ENCODE data around the gene GNPTAB. TPM values are rescaled to one million over a fixed set of nuclear protein-coding genes. Genes with fewer than 3 reads are reported as not detected.
A peak's percentile ranks its signal among the peaks of the same experiment; 100 is the strongest.

GNPTAB gene
- total and polyA plus RNA-seq, 5 donors: 25.6 to 53.6 (median 50.7) TPM

- intact Hi-C loops (cut with DNase I): no loop called here
- no peak overlapping the region for H3K27ac ChIP-seq (ENCODE audit: low read length)
- DNase-seq (no peak), ATAC-seq (peak; percentile 42 to 77)
- no peaks in the 10 kb centered on the region for H3K9me3 ChIP-seq (ENCODE audit: control insufficient read depth, low read length)
- H3K27me3 ChIP-seq (ENCODE audit: control insufficient read depth, insufficient read depth): no peaks in the 10 kb centered on the region
- H3K4me1 ChIP-seq (ENCODE audit: control insufficient read depth, insufficient read depth, low read length): no peaks in the 10 kb centered on the region
- H3K4me3 ChIP-seq (ENCODE audit: low read length): no peak overlapping the region
- WGBS: 50% methylated on average over 2 of the region's 2 CpGs
Observed at GRCh38 chr12:101783150-101783549, 47.6 kb downstream of the GNPTAB start.

- peaks cover 5% of the 10 kb centered on the region for H3K4me1 ChIP-seq (ENCODE audit: control insufficient read depth, insufficient read depth, low read length)
- no peaks in the 10 kb centered on the region for H3K9me3 ChIP-seq (ENCODE audit: control insufficient read depth, low read length)
- DNase-seq (no peak), ATAC-seq (no peak)
- H3K4me3 ChIP-seq (ENCODE audit: low read length): no peak overlapping the region
- intact Hi-C loops (cut with DNase I): no loop called here
- no peaks in the 10 kb centered on the region for H3K27me3 ChIP-seq (ENCODE audit: control insufficient read depth, insufficient read depth)
- 88% methylated on average over 3 of the region's 3 CpGs for WGBS
- no peak overlapping the region for H3K27ac ChIP-seq (ENCODE audit: low read length)
Observed at GRCh38 chr12:101782273-101782731, 48.5 kb downstream of the GNPTAB start.

GRCh38 chr12:101781834-101782233 is 48.9 kb downstream of the GNPTAB start:
- H3K4me1 ChIP-seq (ENCODE audit: control insufficient read depth, insufficient read depth, low read length): peaks cover 6% of the 10 kb centered on the region
- ATAC-seq: no peak
- no peak overlapping the region for H3K4me3 ChIP-seq (ENCODE audit: low read length)
- H3K9me3 ChIP-seq (ENCODE audit: control insufficient read depth, low read length): no peaks in the 10 kb centered on the region
- DNase-seq: no peak
- no peaks in the 10 kb centered on the region for H3K27me3 ChIP-seq (ENCODE audit: control insufficient read depth, insufficient read depth)
- 88% methylated on average over 3 of the region's 3 CpGs for WGBS
- no peak overlapping the region for H3K27ac ChIP-seq (ENCODE audit: low read length)
- intact Hi-C loops (cut with DNase I): no loop called here

DNA sequence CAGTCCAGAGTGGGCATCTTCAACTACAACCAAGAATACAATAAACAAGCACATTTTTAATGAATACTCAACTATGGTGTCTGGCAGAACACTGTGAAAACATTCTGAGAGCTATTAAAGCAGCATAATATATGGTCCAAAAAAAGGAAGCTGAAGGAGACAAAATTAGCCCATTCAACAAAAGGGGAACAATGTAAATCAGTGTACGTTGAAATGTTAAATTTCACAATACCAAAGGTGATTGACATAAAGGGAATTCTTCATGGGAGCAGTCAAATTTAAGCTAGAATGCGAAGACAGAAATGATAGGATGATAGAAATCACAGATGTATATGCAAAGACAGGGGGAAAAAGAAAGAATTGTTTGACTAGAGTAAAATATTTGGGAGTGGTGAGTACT is 50.2 kb downstream of the GNPTAB start:
- ATAC-seq (no peak), DNase-seq (no peak)
- Histone ChIP-seq H3K4me1 (ENCODE audit: control insufficient read depth, insufficient read depth, low read length) (peaks cover 6% of the 10 kb centered on the region), H3K4me3 (ENCODE audit: low read length) (no peak overlapping the region), H3K27me3 (ENCODE audit: control insufficient read depth, insufficient read depth) (no peaks in the 10 kb centered on the region), H3K27ac (ENCODE audit: low read length) (no peak overlapping the region), H3K9me3 (ENCODE audit: control insufficient read depth, low read length) (no peaks in the 10 kb centered on the region)
- WGBS: 80% methylated on average over 2 of the region's 2 CpGs
- intact Hi-C loops (cut with DNase I): no loop called here

- intact Hi-C loops (cut with DNase I): loop anchor here in 1 of 4 donors (5.0 kb wide), 1 partner anchor 53 kb away; the partner anchor contains the start of gene GNPTAB
- Histone ChIP-seq H3K4me1 (ENCODE audit: control insufficient read depth, insufficient read depth, low read length) (peaks cover 6% of the 10 kb centered on the region), H3K4me3 (ENCODE audit: low read length) (no peak overlapping the region), H3K27me3 (ENCODE audit: control insufficient read depth, insufficient read depth) (no peaks in the 10 kb centered on the region), H3K27ac (ENCODE audit: low read length) (no peak overlapping the region), H3K9me3 (ENCODE audit: control insufficient read depth, low read length) (no peaks in the 10 kb centered on the region)
- ATAC-seq: no peak
- WGBS: 91% methylated on average over 6 of the region's 6 CpGs
- DNase-seq: no peak
Observed at GRCh38 chr12:101779626-101780025, 51.1 kb downstream of the GNPTAB start.

- WGBS: 88% methylated on average over 3 of the region's 3 CpGs
- H3K9me3 ChIP-seq (ENCODE audit: control insufficient read depth, low read length): no peaks in the 10 kb centered on the region
- H3K4me1 ChIP-seq (ENCODE audit: control insufficient read depth, insufficient read depth, low read length): peaks cover 6% of the 10 kb centered on the region
- no peak overlapping the region for H3K4me3 ChIP-seq (ENCODE audit: low read length)
- intact Hi-C loops (cut with DNase I): loop anchor here in 1 of 4 donors (5.0 kb wide), 1 partner anchor 53 kb away; the partner anchor contains the start of gene GNPTAB
- no peak for ATAC-seq
- DNase-seq: no peak
- no peaks in the 10 kb centered on the region for H3K27me3 ChIP-seq (ENCODE audit: control insufficient read depth, insufficient read depth)
- H3K27ac ChIP-seq (ENCODE audit: low read length): no peak overlapping the region
Observed at GRCh38 chr12:101779200-101779599, 51.6 kb downstream of the GNPTAB start.

- Histone ChIP-seq H3K4me3 (ENCODE audit: low read length) (no peak overlapping the region), H3K27me3 (ENCODE audit: control insufficient read depth, insufficient read depth) (no peaks in the 10 kb centered on the region), H3K9me3 (ENCODE audit: control insufficient read depth, low read length) (no peaks in the 10 kb centered on the region), H3K4me1 (ENCODE audit: control insufficient read depth, insufficient read depth, low read length) (peaks cover 6% of the 10 kb centered on the region), H3K27ac (ENCODE audit: low read length) (no peak overlapping the region)
- no peak for DNase-seq
- intact Hi-C loops (cut with DNase I): loop anchor here in 1 of 4 donors (5.0 kb wide), 1 partner anchor 54 kb away; the partner anchor contains the start of gene GNPTAB
- ATAC-seq: peak in 1 of 2 donors; percentile 56
- WGBS: 57% methylated on average over 4 of the region's 4 CpGs
Observed at GRCh38 chr12:101777978-101778377, 52.8 kb downstream of the GNPTAB start.

GRCh38 chr12:101777485-101777884 is 53.3 kb downstream of the GNPTAB start:
- WGBS: 62% methylated on average over 3 of the region's 3 CpGs
- H3K4me3 ChIP-seq (ENCODE audit: low read length): no peak overlapping the region
- H3K4me1 ChIP-seq (ENCODE audit: control insufficient read depth, insufficient read depth, low read length): peaks cover 6% of the 10 kb centered on the region
- no peak for DNase-seq
- no peak for ATAC-seq
- H3K27ac ChIP-seq (ENCODE audit: low read length): no peak overlapping the region
- no peaks in the 10 kb centered on the region for H3K27me3 ChIP-seq (ENCODE audit: control insufficient read depth, insufficient read depth)
- intact Hi-C loops (cut with DNase I): loop anchor here in 1 of 4 donors (5.0 kb wide), 1 partner anchor 55 kb away; the partner anchor contains the start of gene GNPTAB
- no peaks in the 10 kb centered on the region for H3K9me3 ChIP-seq (ENCODE audit: control insufficient read depth, low read length)

DNA sequence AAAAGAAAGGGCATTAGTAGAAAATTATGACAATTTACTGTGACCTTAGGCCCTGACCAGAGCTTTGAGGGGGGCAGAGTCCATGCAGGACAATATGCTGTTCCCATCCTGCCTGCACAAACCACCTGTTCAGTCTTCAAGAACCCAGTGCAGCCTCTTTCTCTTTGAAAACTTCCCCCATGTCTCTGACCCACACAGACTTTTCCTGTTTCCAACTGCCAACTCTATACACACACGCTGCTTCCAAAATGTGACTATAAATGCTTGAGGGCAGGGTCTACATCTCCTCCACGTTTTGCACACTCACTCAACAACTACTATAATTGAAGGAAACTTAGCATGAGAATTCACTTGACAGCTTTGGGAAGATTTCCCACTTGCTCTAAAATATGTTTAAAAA is 54.9 kb downstream of the GNPTAB start:
- Histone ChIP-seq H3K4me1 (ENCODE audit: control insufficient read depth, insufficient read depth, low read length) (peaks cover 6% of the 10 kb centered on the region), H3K9me3 (ENCODE audit: control insufficient read depth, low read length) (no peaks in the 10 kb centered on the region), H3K4me3 (ENCODE audit: low read length) (no peak overlapping the region), H3K27me3 (ENCODE audit: control insufficient read depth, insufficient read depth) (no peaks in the 10 kb centered on the region), H3K27ac (ENCODE audit: low read length) (no peak overlapping the region)
- intact Hi-C loops (cut with DNase I): loop anchor here in 1 of 4 donors (5.0 kb wide), 1 partner anchor 56 kb away; the partner anchor contains the start of gene GNPTAB
- DNase-seq (no peak), ATAC-seq (no peak)
- 47% methylated on average over 2 of the region's 2 CpGs for WGBS

GRCh38 chr12:101773650-101774162 is 57.1 kb downstream of the GNPTAB start:
- Histone ChIP-seq H3K4me3 (ENCODE audit: low read length) (no peak overlapping the region), H3K4me1 (ENCODE audit: control insufficient read depth, insufficient read depth, low read length) (peaks cover 6% of the 10 kb centered on the region), H3K27ac (ENCODE audit: low read length) (no peak overlapping the region), H3K27me3 (ENCODE audit: control insufficient read depth, insufficient read depth) (no peaks in the 10 kb centered on the region), H3K9me3 (ENCODE audit: control insufficient read depth, low read length) (no peaks in the 10 kb centered on the region)
- intact Hi-C loops (cut with DNase I): loop anchor here in 3 of 4 donors (1.0 to 5.0 kb wide), 3 partner anchors 57 to 69 kb away; partner anchors contain the start of gene GNPTAB (in 1 of the 3)
- peak; percentile 71 to 79 for ATAC-seq
- 50% methylated on average over 2 of the region's 2 CpGs for WGBS
- DNase-seq: peak; percentile 47 to 72 (median 59)

DNA sequence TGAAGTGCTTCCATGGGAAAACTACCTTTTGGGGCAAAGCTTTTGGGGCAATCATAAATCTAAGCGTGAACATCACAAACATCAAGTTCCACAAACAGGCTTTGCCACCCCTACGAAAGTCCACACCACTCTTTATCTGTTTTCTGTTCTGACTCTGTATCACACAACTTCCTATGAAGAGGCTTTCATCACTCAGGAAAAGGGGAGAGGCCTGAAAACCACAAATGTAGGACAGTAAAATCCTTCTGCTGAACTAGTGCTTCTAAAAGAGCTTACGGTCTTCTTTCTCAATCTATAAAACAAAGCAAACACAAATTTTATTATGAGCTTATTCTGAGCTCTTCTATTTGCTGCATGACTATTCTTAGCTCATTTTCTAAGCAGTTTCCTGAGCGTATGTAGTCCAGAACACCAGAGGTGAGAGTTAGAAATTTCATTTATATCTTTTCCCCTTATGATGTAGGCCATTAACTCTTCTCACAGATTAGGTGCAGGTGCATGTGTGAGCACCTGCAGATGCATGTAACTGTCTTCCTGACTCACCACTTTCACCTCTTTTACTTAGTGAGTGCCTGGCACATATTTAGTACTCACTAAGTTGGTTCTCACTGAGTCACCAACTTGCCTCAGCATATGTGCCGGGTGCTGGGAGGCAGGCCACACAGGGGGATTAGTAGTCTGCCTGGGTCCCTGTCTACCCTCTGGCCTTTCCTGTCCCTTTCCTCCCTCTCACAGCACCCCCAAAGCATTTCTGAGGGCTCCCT is 58.6 kb downstream of the GNPTAB start:
- ATAC-seq: no peak
- DNase-seq: no peak
- no peaks in the 10 kb centered on the region for H3K27me3 ChIP-seq (ENCODE audit: control insufficient read depth, insufficient read depth)
- intact Hi-C loops (cut with DNase I): loop anchor here in 2 of 4 donors (5.0 kb wide), 2 partner anchors 65 to 70 kb away; no protein-coding TSS in a partner anchor
- WGBS: 82% methylated on average over 5 of the region's 5 CpGs
- no peaks in the 10 kb centered on the region for H3K9me3 ChIP-seq (ENCODE audit: control insufficient read depth, low read length)
- H3K27ac ChIP-seq (ENCODE audit: low read length): no peak overlapping the region
- no peak overlapping the region for H3K4me3 ChIP-seq (ENCODE audit: low read length)
- peaks cover under 1% of the 10 kb centered on the region for H3K4me1 ChIP-seq (ENCODE audit: control insufficient read depth, insufficient read depth, low read length)

Data from right cardiac atrium (tissue), 5 donors.